NCI-H128 (cell line): ENCODE results near the gene USP32.
"Not testable (repeated sequence)": the region's sequence is repeated elsewhere in the genome, so short reads cannot be mapped to it uniquely, and the experiment has no call there.

Source experiments
- DNase-seq: peaks from one replicate; lab custom pipeline; 2025; ENCODE audit not compliant: unreplicated experiment; lab: John Stamatoyannopoulos, UW

Gene USP32

DNA sequence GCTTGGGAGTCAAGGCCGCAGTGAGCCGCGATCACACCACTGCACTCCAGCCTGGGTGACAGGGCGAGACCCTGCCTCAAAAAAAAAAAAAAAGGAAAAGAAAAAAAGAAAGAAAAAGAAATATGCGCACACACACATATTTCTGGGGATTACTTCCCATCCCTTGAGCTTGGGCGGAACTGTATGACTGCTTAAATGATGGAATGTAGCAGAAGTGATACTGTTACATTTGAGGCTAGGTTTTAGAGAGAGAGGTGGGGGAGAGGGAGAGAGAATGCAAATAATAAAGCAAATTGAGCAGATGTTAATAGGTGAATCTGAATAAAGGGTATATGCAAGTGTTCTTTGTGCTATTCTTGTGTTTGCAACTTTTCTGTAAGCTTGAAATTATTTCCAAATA lies 12.0 kb upstream of the USP32 start:
- no peak for DNase-seq

DNA sequence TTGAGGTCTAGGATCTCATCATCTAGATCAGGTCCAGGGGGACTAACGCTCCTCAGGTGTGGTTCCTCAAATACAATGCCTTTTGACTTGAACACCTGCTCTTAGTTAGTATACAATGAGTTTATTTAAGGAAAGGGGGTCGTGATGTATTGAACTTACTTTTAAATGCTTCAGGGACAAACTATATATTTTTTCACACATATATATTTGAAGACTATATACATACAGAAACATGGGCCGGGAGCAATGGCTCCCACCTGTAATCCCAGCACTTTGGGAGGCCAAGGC lies 11.5 kb upstream of the USP32 start:
- DNase-seq, result no peak

DNA sequence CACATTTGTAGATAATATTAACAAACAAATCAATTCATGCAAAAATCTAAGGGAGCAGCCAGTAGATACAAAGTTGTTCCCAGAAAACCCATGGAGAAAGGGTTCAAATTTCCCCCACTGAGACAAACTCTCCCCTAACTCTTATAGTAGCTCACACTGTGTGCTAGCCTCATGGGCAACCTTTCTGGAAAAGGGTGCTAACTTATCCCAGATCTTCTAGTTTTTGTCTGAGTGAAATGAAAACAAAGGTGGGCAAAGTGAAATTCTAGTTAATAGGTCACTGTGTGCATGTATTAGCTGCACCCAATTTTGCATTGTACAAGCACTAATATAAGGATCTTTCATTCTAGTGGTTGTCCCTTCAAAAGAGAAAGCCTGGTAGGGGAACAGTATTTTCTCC lies 9.9 kb upstream of the USP32 start:
- DNase-seq, result no peak

DNA sequence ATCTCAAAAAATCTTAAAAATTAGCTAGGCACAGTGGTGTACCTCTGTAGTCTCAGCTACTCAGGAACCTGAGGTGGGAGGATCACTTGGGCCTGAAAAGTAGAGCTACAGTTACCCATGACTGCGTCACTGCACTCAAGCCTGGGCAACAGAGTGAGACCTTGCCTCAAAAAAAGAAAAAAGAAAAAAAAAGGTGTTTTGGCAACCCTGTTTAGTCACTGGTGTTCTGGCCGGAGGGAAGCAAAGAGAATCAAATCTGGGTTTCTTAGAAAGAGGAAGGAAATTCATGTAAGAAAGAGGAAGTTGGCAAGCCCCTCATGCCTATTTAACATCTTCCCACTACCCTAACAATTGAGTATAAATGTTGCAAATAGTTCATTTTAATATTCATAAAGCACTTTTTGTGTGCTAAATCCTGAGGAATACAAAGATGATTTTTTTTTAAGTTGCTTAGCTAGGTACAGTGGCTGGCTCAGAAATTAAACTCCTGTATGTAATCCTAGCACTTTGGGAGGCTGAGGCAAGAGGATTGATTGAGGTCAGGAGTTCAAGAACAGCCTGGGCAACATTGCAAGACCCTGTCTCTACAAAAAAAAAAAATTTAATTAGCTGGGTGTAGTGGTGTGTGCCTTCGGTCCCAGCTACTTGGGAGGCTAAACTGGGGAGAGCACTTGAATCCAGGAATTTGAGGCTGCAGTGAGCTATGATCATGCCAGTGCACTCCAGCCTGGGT lies 6.5 kb upstream of the USP32 start:
- DNase-seq, result no peak

DNA sequence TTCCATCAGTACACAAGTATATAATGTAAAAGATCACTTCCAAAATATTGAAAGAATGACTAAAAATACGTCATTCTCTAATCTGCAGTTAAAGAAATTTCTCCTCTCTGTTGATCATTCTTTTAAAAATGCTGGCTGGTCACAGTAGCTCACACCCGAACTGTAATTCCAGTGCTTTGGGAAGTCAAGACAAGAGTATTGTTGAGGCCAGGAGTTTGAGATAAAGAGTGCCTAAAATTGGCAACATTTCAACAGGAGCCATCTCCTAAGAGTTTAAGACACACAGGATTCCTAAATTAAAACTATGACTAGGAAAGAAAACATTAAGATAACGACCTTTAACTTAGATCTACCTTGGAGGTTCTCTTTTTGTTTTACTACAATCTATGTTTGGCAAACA lies 4.5 kb upstream of the USP32 start:
- no peak for DNase-seq

DNA sequence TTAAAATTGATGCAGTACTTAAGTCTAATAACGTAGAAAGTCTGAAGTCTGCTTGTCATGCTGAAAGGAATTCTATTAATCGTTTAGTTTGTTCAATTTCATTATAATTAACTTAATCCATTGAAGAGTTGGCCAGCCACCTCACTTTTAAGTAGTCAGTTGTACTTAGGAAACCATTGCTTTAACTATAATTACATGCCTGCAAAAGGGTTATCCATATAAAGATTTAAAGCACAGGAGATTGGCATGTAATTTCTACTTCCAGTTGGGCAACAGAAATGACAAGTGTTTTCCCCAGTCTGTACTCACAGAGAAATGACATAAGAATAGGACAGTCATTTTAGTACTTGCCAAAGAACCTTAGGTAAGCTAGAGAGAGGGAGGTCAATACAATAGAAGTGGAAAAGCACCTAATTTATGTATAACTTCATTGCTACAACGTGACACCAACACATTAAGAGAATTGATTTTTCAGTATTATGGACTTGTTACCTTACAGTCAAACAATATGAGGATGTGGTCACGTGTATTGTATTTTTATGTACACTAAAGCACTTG lies 3.7 kb upstream of the USP32 start:
- no peak for DNase-seq

DNA sequence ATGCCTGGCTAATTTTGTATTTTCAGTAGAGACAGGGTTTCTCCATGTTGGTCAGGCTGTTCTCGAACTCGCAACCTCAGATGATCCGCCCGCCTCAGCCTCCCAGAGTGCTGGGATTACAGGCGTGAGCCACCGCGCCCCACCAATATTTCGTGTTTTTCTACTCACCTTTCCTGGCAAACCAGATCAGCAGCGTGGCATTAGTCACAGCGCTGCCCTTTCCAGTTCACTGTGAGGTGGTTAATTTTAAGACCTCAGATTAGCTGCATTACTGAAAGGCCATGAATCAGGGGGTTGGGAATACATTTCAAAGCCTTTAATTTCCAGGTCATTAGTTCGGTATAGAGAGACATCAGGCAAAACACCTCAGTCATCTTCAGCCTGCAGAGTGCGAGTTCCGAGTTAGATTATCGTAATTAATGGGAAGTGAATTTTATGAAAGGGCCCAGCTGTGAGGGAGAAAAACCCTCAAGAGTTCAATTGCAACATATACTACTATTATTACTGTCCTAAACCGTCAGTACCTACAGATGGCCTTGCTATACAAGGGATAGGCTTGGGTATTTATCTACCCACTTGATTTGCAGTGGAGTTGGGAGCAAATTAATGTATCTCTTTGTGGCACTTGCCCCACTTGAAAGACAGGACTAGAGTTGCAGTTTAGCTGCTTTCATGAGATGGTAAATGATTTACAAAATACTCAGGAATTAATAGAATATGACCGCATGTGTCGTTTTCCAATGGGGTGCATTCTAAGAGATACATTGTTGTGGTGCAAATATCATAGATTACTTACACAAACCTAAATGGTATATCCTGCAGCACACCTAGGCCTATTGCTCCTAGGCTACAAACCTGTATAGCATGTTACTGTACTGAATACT lies 2.1 kb upstream of the USP32 start:
- no peak for DNase-seq

DNA sequence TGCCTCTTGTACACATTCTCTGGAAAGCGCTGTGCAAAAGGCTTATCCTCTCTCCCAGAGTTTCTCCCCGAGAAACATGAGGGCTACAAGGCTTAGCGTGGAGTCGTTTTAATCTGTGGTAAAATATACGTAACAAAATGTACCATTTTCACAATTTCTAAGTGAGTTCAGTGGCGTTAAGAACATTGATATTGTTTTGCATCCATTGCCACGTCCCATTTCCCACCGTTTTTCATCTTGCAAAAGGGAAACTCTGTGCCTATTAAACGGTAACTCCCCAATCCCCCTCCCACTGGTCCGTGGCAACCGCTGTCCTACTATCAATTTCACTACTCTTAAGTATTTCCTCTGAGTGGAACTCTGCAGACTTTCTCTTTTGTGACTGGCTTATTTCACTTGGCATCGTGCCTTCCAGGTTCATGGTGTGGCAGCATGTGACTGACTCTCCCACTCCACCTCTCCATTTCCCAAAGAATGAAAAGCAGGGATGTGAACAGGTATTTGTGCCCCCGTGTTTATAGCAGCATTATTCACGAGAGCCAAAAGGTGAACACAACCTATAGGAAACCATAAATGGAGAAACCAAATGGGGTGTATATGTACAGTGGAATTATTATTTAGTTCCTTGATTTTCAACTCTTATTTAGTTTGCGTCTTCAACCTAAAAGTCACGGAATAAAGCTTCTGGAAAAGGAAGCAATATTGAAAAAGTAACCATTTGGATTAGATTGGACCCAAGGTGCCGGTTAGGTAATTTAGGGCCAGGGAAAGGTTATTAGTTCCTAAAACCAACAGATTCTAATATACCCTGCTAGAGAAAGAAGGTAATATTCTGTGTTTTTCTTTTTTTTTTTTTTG lies 1.1 kb upstream of the USP32 start:
- DNase-seq, result peak; percentile 27

DNA sequence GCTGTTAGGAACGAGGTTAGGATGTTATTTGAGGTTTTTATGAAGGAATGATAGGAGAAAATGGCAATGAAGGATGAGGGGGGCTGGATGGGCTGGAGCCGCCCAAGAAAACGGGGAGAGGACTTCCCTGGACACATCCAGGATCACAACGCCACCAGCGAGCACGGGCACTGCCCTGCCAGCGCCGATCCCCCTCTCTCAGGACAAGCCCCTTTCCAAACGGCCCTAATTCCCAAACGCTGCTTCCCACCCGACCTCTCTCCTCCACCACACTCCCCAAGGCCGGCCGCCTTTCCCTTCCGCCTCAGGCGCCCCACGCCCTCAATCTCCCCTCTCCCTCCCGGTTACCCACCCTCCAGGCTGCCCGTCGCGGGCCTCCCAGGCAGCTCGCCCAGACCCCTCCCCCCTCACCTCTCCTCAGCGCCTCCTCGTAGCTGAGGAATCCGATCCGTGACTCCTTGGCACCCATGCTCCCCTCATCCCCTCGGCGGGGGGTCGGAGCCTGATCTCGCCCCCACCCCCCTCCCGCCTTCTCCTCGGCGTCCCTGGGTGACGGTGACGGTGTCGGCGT lies 377 bp downstream of the USP32 start:
- no peak for DNase-seq

DNA sequence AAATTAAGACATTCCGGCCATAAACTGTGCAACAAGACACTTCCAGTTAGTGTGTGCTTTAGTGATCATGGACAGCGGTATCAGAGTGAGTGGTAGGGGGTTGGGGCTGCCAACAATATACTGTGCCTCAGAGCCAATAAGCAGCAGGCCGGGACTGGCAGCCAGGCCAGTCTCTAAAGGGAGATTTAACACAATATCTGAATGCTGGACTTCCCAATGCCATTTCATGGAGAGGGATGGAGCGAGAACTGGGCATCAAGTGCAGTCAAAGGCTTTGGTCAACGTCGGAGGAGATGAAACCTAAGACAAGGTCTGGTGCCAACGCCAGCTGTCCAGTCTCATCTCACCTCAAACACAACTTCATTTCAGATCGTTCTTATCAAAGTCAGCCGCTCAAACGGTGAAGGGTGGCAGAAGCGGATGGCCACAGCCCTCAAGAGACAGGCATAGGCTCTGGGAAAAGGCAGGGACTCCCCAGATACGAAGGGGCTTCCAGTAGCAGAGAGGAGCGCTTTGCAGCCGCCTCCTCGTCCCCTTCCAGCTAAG lies 935 bp downstream of the USP32 start:
- DNase-seq, result no peak

DNA sequence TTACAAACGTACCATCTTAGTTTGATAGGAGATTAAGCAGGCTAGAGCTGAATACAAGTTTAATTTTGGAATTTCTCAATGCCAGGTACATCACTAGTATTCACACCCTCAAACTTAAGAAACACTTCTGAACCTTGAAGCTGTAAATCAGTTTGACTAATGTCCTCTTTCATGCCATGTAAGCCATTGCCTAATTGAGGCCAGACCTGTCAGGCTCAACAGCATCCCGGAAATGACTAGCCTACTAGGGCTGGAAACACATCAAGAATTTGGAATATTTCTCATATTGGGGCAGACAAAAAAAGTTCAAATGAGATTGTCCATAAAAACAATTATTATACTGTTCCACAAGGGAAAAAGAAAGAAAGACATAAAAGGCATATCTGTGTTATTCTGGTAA lies 1.7 kb downstream of the USP32 start:
- no peak for DNase-seq

DNA sequence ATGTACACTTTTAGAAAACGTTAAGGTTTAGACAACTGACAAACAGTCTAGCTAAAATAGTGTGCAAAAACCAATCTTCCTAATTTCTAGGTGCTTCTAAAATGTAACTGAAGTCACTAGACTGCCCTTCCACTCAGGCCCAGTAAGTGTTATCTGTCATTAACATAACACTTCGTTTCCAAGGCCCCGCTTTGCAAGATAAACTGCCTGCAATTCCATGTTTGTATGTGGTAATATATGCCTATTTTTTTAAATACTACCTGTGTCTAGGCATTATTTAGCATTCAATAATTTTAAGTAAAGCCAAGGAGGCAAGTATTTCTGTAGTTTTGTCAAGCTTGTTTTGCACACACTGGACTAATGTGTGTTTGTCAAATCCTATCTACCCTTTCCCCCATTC lies 3.2 kb downstream of the USP32 start:
- no peak for DNase-seq

DNA sequence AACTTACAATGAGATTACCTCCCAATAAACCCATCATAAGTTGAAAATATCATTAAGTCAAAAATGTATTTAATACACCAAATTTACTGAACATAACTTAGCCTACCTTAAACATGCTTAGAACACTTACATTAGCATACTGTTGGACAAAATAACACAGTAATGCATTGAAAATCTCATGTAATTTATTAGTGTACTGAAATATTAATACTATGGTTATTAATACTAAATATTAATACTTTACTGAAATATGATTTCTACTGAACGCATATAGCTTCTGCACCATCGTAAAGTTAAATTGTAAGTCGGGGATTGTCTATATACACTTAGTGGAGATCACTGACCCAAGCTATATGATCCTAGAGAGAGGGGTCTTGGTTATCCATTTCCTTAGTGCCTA lies 4.3 kb downstream of the USP32 start:
- DNase-seq, result no peak

DNA sequence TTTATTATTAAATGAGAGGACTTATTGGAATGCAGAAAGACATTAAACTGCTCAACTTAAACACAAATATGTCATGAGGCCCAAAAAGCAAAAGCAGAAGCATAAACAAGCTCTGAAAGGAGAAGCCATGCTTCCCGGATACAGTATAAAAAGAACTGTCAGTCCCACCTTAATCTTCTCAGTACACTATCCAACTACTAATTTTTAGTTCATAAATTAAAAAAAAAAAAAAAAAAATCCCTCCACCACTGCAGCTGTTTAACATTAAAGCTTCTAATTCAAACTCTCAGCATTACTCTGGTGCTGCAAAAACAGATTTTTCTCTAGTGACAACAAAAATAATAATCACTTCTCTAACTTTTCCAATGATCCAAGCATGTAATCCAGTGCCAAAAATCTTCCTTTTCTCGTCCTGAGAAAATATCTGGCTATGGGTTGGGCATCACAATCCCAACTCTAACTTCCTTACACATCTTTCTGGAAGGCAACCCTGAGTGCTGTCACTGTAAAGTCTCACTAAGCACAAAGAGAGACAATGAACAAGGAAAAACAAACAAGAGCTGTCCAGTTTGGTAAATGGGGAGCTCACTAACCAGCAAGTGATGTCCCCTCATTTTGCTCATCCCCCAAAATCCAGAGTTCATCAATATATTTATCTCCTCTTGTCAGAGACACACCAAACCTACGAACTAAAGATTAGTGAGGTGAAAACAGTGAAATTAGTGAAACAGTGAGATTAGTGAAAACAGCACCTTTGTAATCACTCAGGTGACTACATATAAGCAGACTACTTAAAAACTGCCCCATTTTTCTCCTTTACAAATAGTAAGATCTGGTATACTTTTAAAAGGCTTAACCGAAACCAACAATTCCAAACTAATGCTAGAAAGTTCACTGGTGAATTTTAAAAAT lies 5.5 kb downstream of the USP32 start:
- no peak for DNase-seq

DNA sequence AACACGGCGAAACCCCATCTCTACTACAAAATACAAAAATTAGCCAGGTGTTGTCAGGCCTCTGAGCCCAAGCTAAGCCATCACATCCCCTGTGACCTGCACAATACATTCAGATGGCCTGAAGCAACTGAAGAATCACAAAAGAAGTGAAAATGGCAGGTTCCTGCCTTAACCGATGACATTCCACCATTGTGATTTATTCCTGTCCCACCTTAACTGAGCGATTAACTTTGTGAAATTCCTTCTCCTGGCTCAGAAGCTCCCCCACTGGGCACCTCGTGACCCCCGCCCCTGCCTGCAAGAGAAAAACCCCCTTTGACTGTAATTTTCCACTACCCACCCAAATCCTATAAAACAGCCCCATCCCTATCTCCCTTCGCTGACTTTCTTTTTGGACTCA lies 7.0 kb downstream of the USP32 start:
- not testable (repeated sequence) for DNase-seq

DNA sequence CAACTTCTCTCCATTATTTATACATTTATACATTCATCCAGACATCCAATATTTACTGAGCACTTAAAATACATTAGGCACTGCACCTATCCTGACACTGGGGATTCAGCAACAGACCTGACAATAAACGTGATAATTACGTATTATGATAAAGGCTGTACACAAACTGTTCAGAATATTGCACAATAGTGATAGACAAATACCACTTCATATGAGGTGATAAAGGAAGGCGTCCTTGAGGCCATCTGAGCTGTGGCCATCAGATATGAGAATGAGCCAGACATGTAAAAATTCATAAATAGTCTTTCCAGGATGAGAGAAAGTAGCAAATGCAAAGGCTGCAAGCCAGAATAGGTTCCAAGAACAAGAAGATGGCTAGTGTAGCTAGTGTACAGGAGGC lies 8.6 kb downstream of the USP32 start:
- no peak for DNase-seq

DNA sequence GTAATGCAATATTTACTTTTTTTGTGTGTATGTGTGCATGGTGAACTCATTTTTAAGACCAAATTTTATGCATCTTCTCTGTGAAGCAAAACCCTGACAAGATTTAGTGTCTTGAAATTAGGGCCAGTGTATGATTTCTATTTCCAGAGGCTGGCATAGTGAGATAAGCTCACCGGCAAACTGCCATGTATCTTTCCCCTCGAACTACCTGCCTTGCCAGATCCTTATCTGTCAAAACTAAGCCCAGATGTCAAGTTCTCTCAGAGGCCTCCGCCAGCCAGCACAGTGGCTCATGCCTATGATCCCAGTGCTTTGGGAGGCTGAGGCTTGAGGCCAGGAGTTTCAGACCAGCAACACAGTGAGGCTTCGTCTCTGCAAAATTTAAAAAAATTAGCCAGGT lies 10.0 kb downstream of the USP32 start:
- DNase-seq, result no peak

DNA sequence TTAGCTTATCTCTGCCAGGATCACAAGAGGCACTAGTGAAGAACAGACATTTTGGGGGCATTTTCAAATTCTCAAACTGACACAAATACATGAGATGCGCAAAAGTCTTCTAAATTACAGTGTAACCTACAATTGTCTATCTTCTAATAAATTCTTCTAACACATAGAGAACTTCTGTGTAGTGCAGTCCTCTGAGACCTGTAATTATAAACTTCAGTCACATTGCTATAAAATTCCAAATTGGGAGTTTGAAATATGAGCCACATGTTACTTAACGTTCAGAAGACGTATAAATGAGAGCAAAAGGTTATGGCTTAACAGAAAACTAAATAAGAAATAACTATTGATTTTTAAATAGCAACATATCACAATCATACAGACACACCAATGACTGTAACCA lies 12.5 kb downstream of the USP32 start:
- DNase-seq, result not testable (repeated sequence)

DNA sequence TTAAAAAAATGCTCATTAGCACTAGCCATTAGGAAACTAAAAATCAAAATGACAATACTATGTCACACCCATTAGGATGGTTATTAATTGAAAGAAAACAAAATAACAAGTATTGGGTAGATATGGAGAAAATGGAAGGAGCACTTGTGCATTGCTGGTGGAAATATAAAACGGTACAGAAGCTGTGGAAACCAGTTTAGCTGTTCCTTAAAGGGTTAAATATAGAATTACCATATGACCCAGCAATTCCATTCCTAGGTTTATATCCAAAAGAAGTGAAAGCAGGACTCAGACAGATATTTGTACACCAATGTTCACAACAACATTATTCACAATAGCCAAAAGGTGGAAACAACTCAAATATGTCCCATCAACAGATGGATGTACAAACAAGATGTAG lies 13.7 kb downstream of the USP32 start:
- DNase-seq, result not testable (repeated sequence)
